Body of pancreas (tissue), 4 donors: ENCODE data around the gene ACIN1. TPM values are rescaled to one million over a fixed set of nuclear protein-coding genes. Genes with fewer than 3 reads are reported as not detected.
A peak's percentile ranks its signal among the peaks of the same experiment; 100 is the strongest.

Source experiments
- ATAC-seq: fragments of 150-250 bp; one replicate; pipeline ENCODE4 v1.9.1; 2016
- DNase-seq, 4 donors: peaks; one replicate each; pipeline ENCODE4 v3.0.0-alpha.2; 2019
- H3K27ac ChIP-seq, 4 donors: fragments of 200-600 bp; sonication (generic); 1 replicate in 3 of 4; 2 replicates in 1 of 4; pipeline versions ENCODE4 v1.5.1 to v1.6.1; 2016 to 2019; ENCODE audit warnings: mild to moderate bottlenecking in 1 of 4, mixed read lengths in 1 of 4, moderate library complexity in 1 of 4
- H3K27me3 ChIP-seq, 2 donors: fragments of 200-600 bp; sonication (generic); one replicate each; pipeline ENCODE4 v1.6.0; 2016; ENCODE audit warnings: mild to moderate bottlenecking in 1 of 2
- H3K36me3 ChIP-seq, 2 donors: fragments of 200-600 bp; sonication (generic); replicated peaks in 1 of 2; 2 replicates each; pipeline ENCODE4 v1.5.1; 2016; ENCODE audit warnings: low read depth in 2 of 2; ENCODE audit not compliant: insufficient read depth in 1 of 2
- H3K4me1 ChIP-seq: fragments of 200-600 bp; sonication (generic); one replicate; pipeline ENCODE4 v1.6.0; 2016
- H3K4me3 ChIP-seq, 2 donors: fragments of 200-600 bp; sonication (generic); 1 replicate in 1 of 2; 2 replicates in 1 of 2; pipeline ENCODE4 v1.5.1; 2016 to 2019
- H3K9me3 ChIP-seq, 3 donors: fragments of 200-600 bp; sonication (generic); 1 replicate in 2 of 3; 2 replicates in 1 of 3; pipeline ENCODE4 v1.5.1; 2016
- POLR2A ChIP-seq, 3 donors: fragments of 450-650 bp; IDR thresholded peaks; one replicate each; pipeline ENCODE4 v1.6.1; 2016; ENCODE audit warnings: antibody characterized with exemption in 3 of 3, mild to moderate bottlenecking in 2 of 3
- WGBS, 2 donors: methylation state at CpG; one replicate each; pipeline ENCODE4 v1.1.5; 2017; 5-methylcytosine and 5-hydroxymethylcytosine counted together
- intact Hi-C: fragments of 100-400 bp; cut with DNase I; formaldehyde crosslinking; loops from one replicate; pipeline ENCODE4 v1.15.1; 2023
- total RNA-seq, 2 donors: library from RNA; depleted of rRNA; stranded (reverse); fragments of >200 nt; gene quantifications; one replicate each; pipeline ENCODE4 v1.1.0, GENCODE V29; 2016
- TF ChIP-seq, protein P1 (sequence below), 7 experiments: fragments of 450-650 bp in 4 of 7; fragments of 200-600 bp in 3 of 7; sonication (generic) in 3 of 7; IDR thresholded peaks; one replicate each; pipeline ENCODE4 v1.5.1; 2016 to 2019; ENCODE audit warnings: antibody characterized with exemption in 7 of 7

Gene ACIN1
- total RNA-seq, 2 donors from 2014 or later, result 91.6 to 110 TPM

DNA sequence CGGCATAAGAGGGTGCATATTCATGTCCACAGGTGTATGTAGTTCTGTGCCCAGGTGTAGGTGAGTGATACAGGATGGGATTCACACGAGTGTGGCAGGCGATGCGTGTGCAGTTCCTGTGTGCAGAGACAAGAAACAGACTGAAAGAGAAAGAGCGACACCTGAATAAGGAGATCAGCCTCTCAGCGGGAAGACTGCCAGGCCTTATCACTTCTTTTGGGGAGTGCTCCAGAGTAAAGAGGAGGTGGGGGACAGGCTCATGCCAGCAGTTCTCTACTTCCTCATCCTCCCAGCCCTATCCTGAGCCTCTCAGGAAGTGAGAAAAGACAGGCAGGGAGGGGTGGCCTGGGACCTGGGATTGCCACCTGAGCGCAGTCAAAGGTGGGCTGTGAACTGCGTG, 50.1 kb downstream of the ACIN1 start:
- Histone ChIP-seq H3K27ac (peak overlapping the region in 1 of 4 donors; percentile 60), H3K4me1 (peaks cover 11% of the 10 kb centered on the region), H3K27me3 (no peaks in the 10 kb centered on the region), H3K9me3 (no peaks in the 10 kb centered on the region), H3K36me3 (no peaks in the 10 kb centered on the region), H3K4me3 (no peak overlapping the region)
- ATAC-seq, result peak; percentile 15
- WGBS, 2 donors, result 73 to 84% methylated on average over 6 to 8 of the region's 8 CpGs
- intact Hi-C loops, result no loop called here
- TF ChIP-seq, protein P1, sequence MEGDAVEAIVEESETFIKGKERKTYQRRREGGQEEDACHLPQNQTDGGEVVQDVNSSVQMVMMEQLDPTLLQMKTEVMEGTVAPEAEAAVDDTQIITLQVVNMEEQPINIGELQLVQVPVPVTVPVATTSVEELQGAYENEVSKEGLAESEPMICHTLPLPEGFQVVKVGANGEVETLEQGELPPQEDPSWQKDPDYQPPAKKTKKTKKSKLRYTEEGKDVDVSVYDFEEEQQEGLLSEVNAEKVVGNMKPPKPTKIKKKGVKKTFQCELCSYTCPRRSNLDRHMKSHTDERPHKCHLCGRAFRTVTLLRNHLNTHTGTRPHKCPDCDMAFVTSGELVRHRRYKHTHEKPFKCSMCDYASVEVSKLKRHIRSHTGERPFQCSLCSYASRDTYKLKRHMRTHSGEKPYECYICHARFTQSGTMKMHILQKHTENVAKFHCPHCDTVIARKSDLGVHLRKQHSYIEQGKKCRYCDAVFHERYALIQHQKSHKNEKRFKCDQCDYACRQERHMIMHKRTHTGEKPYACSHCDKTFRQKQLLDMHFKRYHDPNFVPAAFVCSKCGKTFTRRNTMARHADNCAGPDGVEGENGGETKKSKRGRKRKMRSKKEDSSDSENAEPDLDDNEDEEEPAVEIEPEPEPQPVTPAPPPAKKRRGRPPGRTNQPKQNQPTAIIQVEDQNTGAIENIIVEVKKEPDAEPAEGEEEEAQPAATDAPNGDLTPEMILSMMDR (IDR thresholded peaks at IDR 0.05), result no peak
- TF ChIP-seq POLR2A (IDR thresholded peaks at IDR 0.05), result no peak
- DNase-seq, result no peak

GRCh38 chr14:23043754-23044153, 51.2 kb downstream of the ACIN1 start:
- Histone ChIP-seq H3K27me3 (no peaks in the 10 kb centered on the region), H3K4me1 (peaks cover 11% of the 10 kb centered on the region), H3K4me3 (no peak overlapping the region), H3K27ac (no peak overlapping the region), H3K36me3 (no peaks in the 10 kb centered on the region), H3K9me3 (no peaks in the 10 kb centered on the region)
- ATAC-seq (no peak), DNase-seq (no peak)
- intact Hi-C loops, result no loop called here
- 82 to 87% methylated on average over 3 of the region's 3 CpGs for WGBS, 2 donors
- no peak for TF ChIP-seq POLR2A (IDR thresholded peaks at IDR 0.05)
- TF ChIP-seq, protein P1 (IDR thresholded peaks at IDR 0.05), result no peak

- H3K9me3 ChIP-seq, result no peaks in the 10 kb centered on the region
- H3K4me1 ChIP-seq, result peaks cover 11% of the 10 kb centered on the region
- no peak overlapping the region for H3K27ac ChIP-seq
- no peaks in the 10 kb centered on the region for H3K27me3 ChIP-seq
- H3K36me3 ChIP-seq, result no peaks in the 10 kb centered on the region
- TF ChIP-seq, protein P1 (IDR thresholded peaks at IDR 0.05), result no peak
- no peak for TF ChIP-seq POLR2A (IDR thresholded peaks at IDR 0.05)
- no peak for ATAC-seq
- WGBS, 2 donors, result 69 to 71% methylated on average over 6 of the region's 6 CpGs
- intact Hi-C loops, result no loop called here
- DNase-seq, result no peak
- no peak overlapping the region for H3K4me3 ChIP-seq
Measured at GRCh38 chr14:23043145-23043544, 51.8 kb downstream of the ACIN1 start.

DNA sequence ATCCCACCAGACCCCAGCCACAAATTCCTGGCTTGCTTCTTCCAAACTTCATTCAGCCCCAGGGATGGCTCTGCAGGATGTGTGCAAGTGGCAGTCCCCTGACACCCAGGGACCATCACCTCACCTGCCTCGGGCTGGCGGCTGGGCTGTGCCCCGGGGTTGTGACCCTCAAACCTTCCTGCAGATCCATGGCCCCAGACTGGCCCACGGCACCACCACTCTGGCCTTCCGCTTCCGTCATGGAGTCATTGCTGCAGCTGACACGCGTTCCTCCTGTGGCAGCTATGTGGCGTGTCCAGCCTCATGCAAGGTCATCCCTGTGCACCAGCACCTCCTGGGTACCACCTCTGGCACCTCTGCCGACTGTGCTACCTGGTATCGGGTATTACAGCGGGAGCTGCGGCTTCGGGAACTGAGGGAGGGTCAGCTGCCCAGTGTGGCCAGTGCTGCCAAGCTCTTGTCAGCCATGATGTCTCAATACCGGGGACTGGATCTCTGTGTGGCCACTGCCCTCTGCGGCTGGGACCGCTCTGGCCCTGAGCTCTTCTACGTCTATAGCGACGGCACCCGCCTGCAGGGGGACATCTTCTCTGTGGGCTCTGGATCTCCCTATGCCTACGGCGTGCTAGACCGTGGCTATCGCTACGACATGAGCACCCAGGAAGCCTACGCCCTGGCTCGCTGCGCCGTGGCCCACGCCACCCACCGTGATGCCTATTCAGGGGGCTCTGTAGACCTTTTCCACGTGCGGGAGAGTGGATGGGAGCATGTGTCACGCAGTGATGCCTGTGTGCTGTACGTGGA, 52.6 kb downstream of the ACIN1 start, which contains the start of gene PSMB11:
TSS of gene PSMB11 (plus strand) at position 51 of the 804 bp plus-strand sequence. CDS start at position 65, 14 bp downstream.
- H3K27ac ChIP-seq, result no peak within 1 kb of the TSS
- H3K4me1 ChIP-seq, result peaks cover 11% of the 10 kb centered on the region
- ATAC-seq, result no peak
- H3K36me3 ChIP-seq, result no peaks in the 10 kb centered on the region
- TF ChIP-seq, protein P1 (IDR thresholded peaks at IDR 0.05), result no peak
- no peak for TF ChIP-seq POLR2A (IDR thresholded peaks at IDR 0.05)
- WGBS, 2 donors, result 85 to 89% methylated on average over 12 to 36 of the region's 36 CpGs
- no peaks in the 10 kb centered on the region for H3K27me3 ChIP-seq
- DNase-seq, result no peak
- no peak within 1 kb of the TSS for H3K4me3 ChIP-seq
- H3K9me3 ChIP-seq, result no peaks in the 10 kb centered on the region
- intact Hi-C loops, result no loop called here

- DNase-seq (no peak), ATAC-seq (no peak)
- Histone ChIP-seq H3K4me3 (no peak overlapping the region), H3K27me3 (no peaks in the 10 kb centered on the region), H3K36me3 (no peaks in the 10 kb centered on the region), H3K9me3 (no peaks in the 10 kb centered on the region), H3K27ac (no peak overlapping the region), H3K4me1 (peaks cover 11% of the 10 kb centered on the region)
- TF ChIP-seq, protein P1 (IDR thresholded peaks at IDR 0.05), result no peak
- TF ChIP-seq POLR2A (IDR thresholded peaks at IDR 0.05), result no peak
- 71 to 81% methylated on average over 3 to 8 of the region's 8 CpGs for WGBS, 2 donors
- intact Hi-C loops, result no loop called here
Measured at GRCh38 chr14:23041729-23042128, 53.2 kb downstream of the ACIN1 start.
